EL (cell line): ENCODE measurements around the gene UBE2D2.
A peak's percentile ranks its signal among the peaks of the same experiment; 100 is the strongest.
"Not testable (repeated sequence)": the region's sequence is repeated elsewhere in the genome, so short reads cannot be mapped to it uniquely, and the experiment has no call there.

Experiments
- DNase-seq: peaks from one replicate; pipeline ENCODE4 v3.0.0-alpha.2; 2016

The UBE2D2 gene

GRCh38 chr5:139560752-139561654 lies at the start of gene UBE2D2:
TSS of gene UBE2D2 (plus strand) at chr5:139561339. CDS start at chr5:139561792, 453 bp downstream.
- DNase-seq = peak; percentile 97

- no peak for DNase-seq
These were observed 48.3 kb upstream of the UBE2D2 start for GRCh38 chr5:139512786-139513390.

GRCh38 chr5:139513434-139513833 lies 47.7 kb upstream of the UBE2D2 start:
- peak; percentile 76 for DNase-seq

GRCh38 chr5:139513852-139514485 lies 47.2 kb upstream of the UBE2D2 start:
- no peak for DNase-seq

GRCh38 chr5:139514486-139514856 lies 46.7 kb upstream of the UBE2D2 start:
- no peak for DNase-seq

GRCh38 chr5:139517683-139518564 lies 43.2 kb upstream of the UBE2D2 start:
- DNase-seq = peak; percentile 86

GRCh38 chr5:139523635-139524445 lies 37.3 kb upstream of the UBE2D2 start:
- DNase-seq = no peak

GRCh38 chr5:139524446-139524845 lies 36.7 kb upstream of the UBE2D2 start:
- DNase-seq = no peak

GRCh38 chr5:139524940-139525585 lies 36.1 kb upstream of the UBE2D2 start:
- no peak for DNase-seq

- DNase-seq = not testable (repeated sequence)
These were observed 35.4 kb upstream of the UBE2D2 start for GRCh38 chr5:139525586-139526308.

- DNase-seq = not testable (repeated sequence)
These were observed 34.6 kb upstream of the UBE2D2 start for GRCh38 chr5:139526309-139527089.

- not testable (repeated sequence) for DNase-seq
These were observed 34.1 kb upstream of the UBE2D2 start for GRCh38 chr5:139527090-139527470.

- not testable (repeated sequence) for DNase-seq
These were observed 33.2 kb upstream of the UBE2D2 start for GRCh38 chr5:139527896-139528467.

GRCh38 chr5:139528695-139529094 lies 32.4 kb upstream of the UBE2D2 start:
- DNase-seq = not testable (repeated sequence)

- not testable (repeated sequence) for DNase-seq
These were observed 31.1 kb upstream of the UBE2D2 start for GRCh38 chr5:139530079-139530478.

GRCh38 chr5:139531772-139532169 lies 29.4 kb upstream of the UBE2D2 start:
- no peak for DNase-seq

- no peak for DNase-seq
These were observed 17.6 kb upstream of the UBE2D2 start for GRCh38 chr5:139543423-139543991.

- DNase-seq = not testable (repeated sequence)
These were observed 14.5 kb upstream of the UBE2D2 start for GRCh38 chr5:139546593-139546992.
